NCI-H510A treated with DMSO at 0.1 percent for 48 hours (cell line): ENCODE measurements around the gene CAMK1.

ENCODE experiments used
- DNase-seq: peaks from one replicate; lab custom pipeline; 2025; lab: John Stamatoyannopoulos, UW

The CAMK1 gene

GRCh38 chr3:9769426-9770275, at the start of gene CAMK1:
TSS of gene CAMK1 (minus strand) at chr3:9769947. CDS start at chr3:9767749, 2,198 bp downstream.
- DNase-seq: peak; percentile 34

GRCh38 chr3:9818666-9819335, 49.1 kb upstream of the CAMK1 start:
- no peak for DNase-seq

GRCh38 chr3:9817436-9817835, 47.7 kb upstream of the CAMK1 start:
- DNase-seq: no peak

- no peak for DNase-seq
Measured at GRCh38 chr3:9815986-9816385, 46.2 kb upstream of the CAMK1 start.

- no peak for DNase-seq
Measured at GRCh38 chr3:9812870-9813483, 43.2 kb upstream of the CAMK1 start.

GRCh38 chr3:9810846-9811245, 41.1 kb upstream of the CAMK1 start:
- DNase-seq: no peak

GRCh38 chr3:9810433-9810770, 40.7 kb upstream of the CAMK1 start:
- DNase-seq: no peak

GRCh38 chr3:9809615-9810432, 40.1 kb upstream of the CAMK1 start, which contains the start of gene TTLL3:
TSS of gene TTLL3 (plus strand) at chr3:9810262. CDS start at chr3:9810662, 400 bp downstream.
- DNase-seq: peak; percentile 43

- DNase-seq: peak; percentile 43
Measured at GRCh38 chr3:9809239-9809614, 39.5 kb upstream of the CAMK1 start.

GRCh38 chr3:9808345-9809037, 38.7 kb upstream of the CAMK1 start:
- DNase-seq: no peak

- DNase-seq: no peak
Measured at GRCh38 chr3:9807981-9808344, 38.2 kb upstream of the CAMK1 start.

- no peak for DNase-seq
Measured at GRCh38 chr3:9806688-9807589, 37.2 kb upstream of the CAMK1 start.

- DNase-seq: no peak
Measured at GRCh38 chr3:9806137-9806536, 36.4 kb upstream of the CAMK1 start.

GRCh38 chr3:9804996-9805395, 35.2 kb upstream of the CAMK1 start:
- no peak for DNase-seq

GRCh38 chr3:9803494-9803893, 33.7 kb upstream of the CAMK1 start:
- no peak for DNase-seq

GRCh38 chr3:9800529-9800928, 30.8 kb upstream of the CAMK1 start:
- no peak for DNase-seq

GRCh38 chr3:9797196-9797945, 27.6 kb upstream of the CAMK1 start:
- no peak for DNase-seq

GRCh38 chr3:9795207-9795606, 25.5 kb upstream of the CAMK1 start:
- DNase-seq: no peak

GRCh38 chr3:9794400-9794799, 24.7 kb upstream of the CAMK1 start:
- DNase-seq: no peak
